ENCODE measurements around the gene HNF4A.

GRCh38 chr20:44412402-44413144 is 57.1 kb downstream of the HNF4A start:
- TF ChIP-seq CTCF (IDR thresholded peaks at IDR 0.05; ENCODE audit: low read depth, low read length) = no peak
- no peak for TF ChIP-seq MAX (IDR thresholded peaks at IDR 0.05; ENCODE audit: low read depth, low read length)
- no peak for TF ChIP-seq MYC (IDR thresholded peaks at IDR 0.05; ENCODE audit: low read depth, low read length)
- no peak for TF ChIP-seq POLR2A (IDR thresholded peaks at IDR 0.05; ENCODE audit: extremely low read depth, insufficient read length)

All from NB4 (cell line).